SK-N-SH (cell line): ENCODE results near the gene MCTP1. TPM values are rescaled to one million over a fixed set of nuclear protein-coding genes. Genes with fewer than 3 reads are reported as not detected.

Experiments
- CTCF ChIA-PET: fragments of 300-600, 350-600 bp; formaldehyde crosslinking; extraction: SDS; loops from one replicate; lab custom pipeline; 2021; lab: Yijun Ruan, JAX
- POLR2A ChIA-PET: fragments of 350-600 bp; sonication (Branson Sonifier 250); formaldehyde crosslinking; extraction: SDS; loops from one replicate; lab custom pipeline; 2020; ENCODE audit warnings: antibody characterized with exemption, inconsistent platforms; lab: Yijun Ruan, JAX
- DNase-seq: peaks from one replicate; pipeline ENCODE4 v3.0.0; 2012
- H2AFZ ChIP-seq: fragments of 200-600 bp; sonication (generic); 2 replicates; pipeline ENCODE4 v1.8.1; 2016; ENCODE audit warnings: antibody characterized with exemption, mild to moderate bottlenecking, low read depth
- H3F3A ChIP-seq: fragments of 200-600 bp; sonication (generic); replicated peaks from 2 replicates; pipeline ENCODE3; 2016; ENCODE audit warnings: antibody characterized with exemption, mild to moderate bottlenecking; ENCODE audit not compliant: insufficient read depth
- H3K27ac ChIP-seq, 2 experiments: fragments of 200-500 bp in 1 of 2; fragments of 200-600 bp in 1 of 2; sonication (Bioruptor generic) in 1 of 2; sonication (generic), shearing (Covaris generic) in 1 of 2; 2 replicates each; pipeline versions ENCODE4 v1.5.1 to v1.6.1; 2014 to 2016; ENCODE audit warnings: low read depth in 2 of 2, inconsistent platforms in 1 of 2, low read length in 1 of 2, mild to moderate bottlenecking in 1 of 2, mixed read lengths in 1 of 2
- H3K27me3 ChIP-seq: fragments of 200-600 bp; sonication (generic), shearing (Covaris generic); 2 replicates; pipeline ENCODE4 v1.6.1; 2016; ENCODE audit warnings: mixed run types; ENCODE audit not compliant: insufficient read depth
- H3K36me3 ChIP-seq, 2 experiments: fragments of 200-500 bp in 1 of 2; fragments of 200-600 bp in 1 of 2; sonication (Bioruptor generic) in 1 of 2; sonication (generic) in 1 of 2; replicated peaks in 1 of 2; 2 replicates each; pipeline versions ENCODE3 to v1.5.1; 2014 to 2016; ENCODE audit warnings: low read length in 1 of 2, mild to moderate bottlenecking in 1 of 2; ENCODE audit not compliant: insufficient read depth in 2 of 2, control insufficient read depth in 1 of 2
- H3K4me1 ChIP-seq, 2 experiments: fragments of 200-500 bp in 1 of 2; fragments of 200-600 bp in 1 of 2; sonication (Bioruptor generic) in 1 of 2; sonication (generic), shearing (Covaris generic) in 1 of 2; 2 replicates each; pipeline versions ENCODE4 v1.5.1 to v1.6.1; 2014 to 2016; ENCODE audit warnings: low read depth in 1 of 2, low read length in 1 of 2, mixed run types in 1 of 2; ENCODE audit not compliant: insufficient read depth in 2 of 2, control insufficient read depth in 1 of 2
- H3K4me2 ChIP-seq: fragments of 200-600 bp; sonication (generic), shearing (Covaris generic); 2 replicates; pipeline ENCODE4 v1.6.1; 2017; ENCODE audit warnings: mixed run types
- H3K4me3 ChIP-seq, 2 experiments: fragments of 200-500 bp in 1 of 2; fragments of 200-600 bp in 1 of 2; sonication (Bioruptor generic) in 1 of 2; sonication (generic), shearing (Covaris generic) in 1 of 2; 2 replicates each; pipeline versions ENCODE4 v1.5.1 to v1.8.1; 2014 to 2016; ENCODE audit warnings: low read depth in 2 of 2, inconsistent platforms in 1 of 2, low read length in 1 of 2, mild to moderate bottlenecking in 1 of 2, mixed read lengths in 1 of 2, moderate library complexity in 1 of 2
- H3K79me2 ChIP-seq: fragments of 200-600 bp; sonication (generic); 2 replicates; pipeline ENCODE4 v1.8.1; 2017; ENCODE audit warnings: mild to moderate bottlenecking; ENCODE audit not compliant: insufficient read depth
- H3K9ac ChIP-seq: fragments of 200-600 bp; sonication (generic); 2 replicates; pipeline ENCODE4 v1.6.1; 2017; ENCODE audit warnings: mixed run types
- H3K9me2 ChIP-seq: fragments of 200-600 bp; sonication (generic); 2 replicates; pipeline ENCODE4 v1.6.1; 2017; ENCODE audit warnings: mixed run types
- H3K9me3 ChIP-seq: fragments of 200-600 bp; sonication (generic); 2 replicates; pipeline ENCODE4 v1.6.1; 2017; ENCODE audit warnings: mixed run types, mild to moderate bottlenecking, moderate library complexity
- H4K20me1 ChIP-seq: fragments of 200-600 bp; sonication (generic); 2 replicates; pipeline ENCODE4 v1.6.1; 2017; ENCODE audit warnings: mild to moderate bottlenecking, mixed run types; ENCODE audit not compliant: insufficient read depth
- ELF1 ChIP-seq: IDR thresholded peaks from 2 replicates; pipeline ENCODE4 v1.4.0; 2012
- EZH2phosphoT487 ChIP-seq: fragments of 200-600 bp; sonication (generic); IDR thresholded peaks from 2 replicates; pipeline ENCODE4 v1.6.1; 2017; ENCODE audit warnings: low read depth, mixed run types, mild to moderate bottlenecking, antibody characterized with exemption, moderate library complexity, borderline replicate concordance
- FOSL2 ChIP-seq: IDR thresholded peaks from 2 replicates; pipeline ENCODE4 v1.4.0; 2012; ENCODE audit warnings: low read depth, mild to moderate bottlenecking, moderate library complexity, borderline replicate concordance
- GABPA ChIP-seq: IDR thresholded peaks from 2 replicates; pipeline ENCODE4 v1.4.0; 2012; ENCODE audit warnings: low read depth, mild to moderate bottlenecking
- POLR2AphosphoS5 ChIP-seq: IDR thresholded peaks from 2 replicates; pipeline ENCODE4 v1.6.1; 2012; ENCODE audit warnings: low read depth, low read length
- RAD21 ChIP-seq: IDR thresholded peaks from 2 replicates; pipeline ENCODE4 v1.6.1; 2012; ENCODE audit warnings: mild to moderate bottlenecking, low read length
- REST ChIP-seq: IDR thresholded peaks from 2 replicates; pipeline ENCODE4 v1.6.1; 2012; ENCODE audit warnings: mild to moderate bottlenecking, low read depth, low read length, moderate library complexity
- RFX5 ChIP-seq: IDR thresholded peaks from 2 replicates; pipeline ENCODE4 v1.6.1; 2012; ENCODE audit warnings: mild to moderate bottlenecking, improper control_type of control experiment, low read length
- RXRA ChIP-seq: IDR thresholded peaks from 2 replicates; pipeline ENCODE4 v1.4.0; 2012; ENCODE audit warnings: low read depth, mild to moderate bottlenecking, borderline replicate concordance
- SIN3A ChIP-seq: IDR thresholded peaks from 2 replicates; pipeline ENCODE4 v1.6.1; 2012; ENCODE audit warnings: low read depth, mild to moderate bottlenecking, low read length, moderate library complexity, borderline replicate concordance
- TAF1 ChIP-seq: IDR thresholded peaks from 2 replicates; pipeline ENCODE4 v1.6.1; 2012; ENCODE audit warnings: low read depth, mild to moderate bottlenecking, low read length, moderate library complexity, borderline replicate concordance
- TCF12 ChIP-seq: IDR thresholded peaks from 2 replicates; pipeline ENCODE4 v1.4.0; 2012
- USF2 ChIP-seq: fragments of 150-350 bp; IDR thresholded peaks from 2 replicates; pipeline ENCODE4 v1.6.1; 2017; ENCODE audit warnings: antibody characterized with exemption, low read length, low read depth, borderline replicate concordance
- YY1 ChIP-seq: IDR thresholded peaks from 2 replicates; pipeline ENCODE4 v1.4.0; 2012; ENCODE audit warnings: low read depth, mild to moderate bottlenecking
- WGBS: methylation state at CpG from one replicate; pipeline ENCODE4 v1.1.6; 2017; ENCODE audit warnings: low lambda C conversion rate; 5-methylcytosine and 5-hydroxymethylcytosine counted together
- polyA plus RNA-seq, 3 experiments: library from polyadenylated mRNA; depleted of rRNA; stranded (reverse); fragments of >200 nt; gene quantifications; 2 replicates each; pipeline ENCODE4 v1.2.3, GENCODE V29; 2012
- TF ChIP-seq, protein P1 (sequence below): IDR thresholded peaks from 2 replicates; pipeline ENCODE4; 2012
- TF ChIP-seq, protein P2 (sequence below): IDR thresholded peaks from 2 replicates; pipeline ENCODE4 v1.4.0; 2012; ENCODE audit warnings: low read depth, borderline replicate concordance

Gene MCTP1
- polyA plus RNA-seq, 1 of the 3 experiments (the other 2 are of a cell fraction): 0.53 TPM

GRCh38 chr5:94863951-94864350 lies 420.9 kb downstream of the MCTP1 start:
- Histone ChIP-seq H3K4me3 (no peak overlapping the region), H3F3A (no peaks in the 10 kb centered on the region), H3K36me3 (no peaks in the 10 kb centered on the region), H3K27me3 (no peaks in the 10 kb centered on the region), H4K20me1 (no peaks in the 10 kb centered on the region), H3K4me1 (no peaks in the 10 kb centered on the region), H3K79me2 (no peaks in the 10 kb centered on the region), H3K9me3 (no peaks in the 10 kb centered on the region), H3K9me2 (no peaks in the 10 kb centered on the region), H3K4me2 (no peak overlapping the region), H2AFZ (no peak overlapping the region), H3K9ac (no peak overlapping the region), H3K27ac (no peak overlapping the region)
- TF ChIP-seq TAF1: no peak
- no peak for TF ChIP-seq EZH2phosphoT487
- no peak for TF ChIP-seq REST
- no peak for TF ChIP-seq RAD21
- no peak for TF ChIP-seq YY1
- TF ChIP-seq USF2: no peak
- TF ChIP-seq GABPA: no peak
- no peak for TF ChIP-seq ELF1
- no peak for TF ChIP-seq SIN3A
- TF ChIP-seq, protein P1, sequence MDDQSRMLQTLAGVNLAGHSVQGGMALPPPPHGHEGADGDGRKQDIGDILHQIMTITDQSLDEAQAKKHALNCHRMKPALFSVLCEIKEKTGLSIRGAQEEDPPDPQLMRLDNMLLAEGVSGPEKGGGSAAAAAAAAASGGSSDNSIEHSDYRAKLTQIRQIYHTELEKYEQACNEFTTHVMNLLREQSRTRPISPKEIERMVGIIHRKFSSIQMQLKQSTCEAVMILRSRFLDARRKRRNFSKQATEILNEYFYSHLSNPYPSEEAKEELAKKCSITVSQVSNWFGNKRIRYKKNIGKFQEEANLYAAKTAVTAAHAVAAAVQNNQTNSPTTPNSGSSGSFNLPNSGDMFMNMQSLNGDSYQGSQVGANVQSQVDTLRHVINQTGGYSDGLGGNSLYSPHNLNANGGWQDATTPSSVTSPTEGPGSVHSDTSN: no peak
- TF ChIP-seq, protein P2, sequence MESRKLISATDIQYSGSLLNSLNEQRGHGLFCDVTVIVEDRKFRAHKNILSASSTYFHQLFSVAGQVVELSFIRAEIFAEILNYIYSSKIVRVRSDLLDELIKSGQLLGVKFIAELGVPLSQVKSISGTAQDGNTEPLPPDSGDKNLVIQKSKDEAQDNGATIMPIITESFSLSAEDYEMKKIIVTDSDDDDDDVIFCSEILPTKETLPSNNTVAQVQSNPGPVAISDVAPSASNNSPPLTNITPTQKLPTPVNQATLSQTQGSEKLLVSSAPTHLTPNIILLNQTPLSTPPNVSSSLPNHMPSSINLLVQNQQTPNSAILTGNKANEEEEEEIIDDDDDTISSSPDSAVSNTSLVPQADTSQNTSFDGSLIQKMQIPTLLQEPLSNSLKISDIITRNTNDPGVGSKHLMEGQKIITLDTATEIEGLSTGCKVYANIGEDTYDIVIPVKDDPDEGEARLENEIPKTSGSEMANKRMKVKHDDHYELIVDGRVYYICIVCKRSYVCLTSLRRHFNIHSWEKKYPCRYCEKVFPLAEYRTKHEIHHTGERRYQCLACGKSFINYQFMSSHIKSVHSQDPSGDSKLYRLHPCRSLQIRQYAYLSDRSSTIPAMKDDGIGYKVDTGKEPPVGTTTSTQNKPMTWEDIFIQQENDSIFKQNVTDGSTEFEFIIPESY: no peak
- no peak for TF ChIP-seq RFX5
- TF ChIP-seq TCF12: no peak
- TF ChIP-seq POLR2AphosphoS5: no peak
- TF ChIP-seq FOSL2: no peak
- TF ChIP-seq RXRA: no peak
- CTCF ChIA-PET: interaction anchor here (1.0 kb wide), 1 partner anchor 14 kb away, joined by 4 read pairs; no protein-coding TSS in a partner anchor
- POLR2A ChIA-PET: no interaction called here
- WGBS: 75% methylated on average over 3 of the region's 3 CpGs
- DNase-seq: no peak
